GM19099 (cell line): ENCODE measurements around the gene HBD.

Source experiments
- POLR2A ChIP-seq: IDR thresholded peaks from 3 replicates; pipeline ENCODE4 v1.6.1; 2011; ENCODE audit warnings: low read depth; ENCODE audit not compliant: insufficient read length; ENCODE audit errors: extremely low read depth

Gene HBD

GRCh38 chr11:5188201-5188600 lies 46.1 kb downstream of the HBD start:
- no peak for TF ChIP-seq POLR2A
